SU-DHL-6 (cell line): Measurements from ENCODE around the gene CHRM1.
A peak's percentile ranks its signal among the peaks of the same experiment; 100 is the strongest.

Experiments used
- H2AFZ ChIP-seq: fragments of 200-600 bp; sonication (generic); 2 replicates; pipeline ENCODE4 v1.6.1; 2014; ENCODE audit warnings: low read depth, mild to moderate bottlenecking, moderate library complexity, mixed read lengths, antibody characterized with exemption, low read length; ENCODE audit not compliant: severe bottlenecking
- H3F3A ChIP-seq: fragments of 200-600 bp; shearing (Covaris generic); 2 replicates; pipeline ENCODE4 v1.6.0; 2016; ENCODE audit warnings: antibody characterized with exemption, mild to moderate bottlenecking; ENCODE audit not compliant: insufficient read depth
- H3K27ac ChIP-seq: fragments of 200-600 bp; sonication (generic); 2 replicates; pipeline ENCODE4 v1.5.1; 2016; ENCODE audit warnings: low read depth, mild to moderate bottlenecking, low read length, moderate library complexity, mixed read lengths
- H3K27me3 ChIP-seq: fragments of 200-600 bp; sonication (generic), shearing (Covaris generic); 2 replicates; pipeline ENCODE4 v1.6.0; 2014; ENCODE audit warnings: mild to moderate bottlenecking, low read length
- H3K36me3 ChIP-seq: fragments of 200-600 bp; sonication (generic); 2 replicates; pipeline ENCODE4 v1.6.1; 2014; ENCODE audit warnings: mild to moderate bottlenecking, low read length, mixed read lengths
- H3K4me2 ChIP-seq: fragments of 300-600, 200-600 bp; shearing (Covaris generic), sonication (generic); 2 replicates; pipeline ENCODE4 v1.6.0; 2014; ENCODE audit warnings: low read length, low read depth, mild to moderate bottlenecking; ENCODE audit not compliant: poor library complexity, severe bottlenecking
- H3K4me3 ChIP-seq: fragments of 200-600 bp; sonication (generic); 2 replicates; pipeline ENCODE4 v1.5.1; 2014; ENCODE audit warnings: antibody characterized with exemption, low read length, mild to moderate bottlenecking, mixed read lengths; ENCODE audit not compliant: insufficient read depth, poor library complexity, severe bottlenecking
- H3K79me2 ChIP-seq: fragments of 200-600 bp; sonication (generic); 2 replicates; pipeline ENCODE4 v1.6.1; 2014; ENCODE audit warnings: mild to moderate bottlenecking, low read length, moderate library complexity; ENCODE audit not compliant: insufficient read depth
- H3K9ac ChIP-seq: fragments of 200-600 bp; sonication (generic); 2 replicates; pipeline ENCODE4 v1.7.0; 2014; ENCODE audit warnings: mild to moderate bottlenecking, low read length
- H3K9me2 ChIP-seq: fragments of 200-600 bp; sonication (generic); replicated peaks from 2 replicates; pipeline ENCODE4 v1.6.1; 2014; ENCODE audit warnings: low read length; ENCODE audit not compliant: insufficient read depth
- H3K9me3 ChIP-seq: fragments of 200-600 bp; sonication (generic); 2 replicates; pipeline ENCODE4 v1.6.1; 2014; ENCODE audit warnings: low read length, mixed read lengths; ENCODE audit not compliant: insufficient read depth
- H4K20me1 ChIP-seq: fragments of 200-600 bp; sonication (generic); 2 replicates; pipeline ENCODE4 v1.6.1; 2014; ENCODE audit warnings: low read depth, mild to moderate bottlenecking, antibody characterized with exemption, low read length, moderate library complexity, mixed read lengths
- EZH2phosphoT487 ChIP-seq: fragments of 200-600 bp; sonication (generic), shearing (Covaris generic); conservative IDR thresholded peaks from 2 replicates; pipeline ENCODE4 v1.6.1; 2018; ENCODE audit warnings: mild to moderate bottlenecking, antibody characterized with exemption, low read length, moderate library complexity, mixed read lengths
- TF ChIP-seq, protein P1 (sequence below): fragments of 200-600 bp; sonication (generic); IDR thresholded peaks from one replicate; pipeline ENCODE4 v1.5.1; 2017; ENCODE audit warnings: antibody characterized with exemption, mild to moderate bottlenecking, low read length, moderate library complexity; ENCODE audit not compliant: insufficient read depth, poor library complexity, severe bottlenecking

The CHRM1 gene

DNA sequence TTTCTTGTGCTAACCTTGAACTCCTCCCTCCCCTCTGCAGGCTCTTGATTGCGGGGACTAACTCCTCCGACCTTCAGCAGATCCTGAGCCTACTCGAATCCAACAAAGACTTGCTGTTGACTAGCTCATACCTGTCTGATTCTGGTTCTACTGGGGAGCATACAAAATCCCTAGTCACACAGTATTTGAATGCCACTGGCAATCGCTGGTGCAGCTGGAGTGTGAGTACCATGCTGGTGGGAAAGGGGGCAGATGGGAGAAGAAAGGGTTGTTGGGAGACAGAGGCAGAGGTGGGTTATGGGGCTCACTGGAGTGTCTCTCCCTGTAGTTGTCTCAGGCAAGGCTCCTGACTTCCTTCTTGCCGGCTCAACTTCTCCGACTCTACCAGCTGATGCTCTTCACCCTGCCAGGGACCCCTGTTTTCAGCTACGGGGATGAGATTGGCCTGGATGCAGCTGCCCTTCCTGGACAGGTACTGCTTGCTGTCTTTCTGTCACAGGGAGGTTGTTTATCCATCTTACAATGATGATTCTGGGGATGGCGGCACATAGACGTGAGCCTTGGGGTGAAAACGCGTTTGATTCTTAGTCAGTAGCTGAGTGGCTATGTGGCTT, 35.9 kb downstream of the CHRM1 start:
- H2AFZ ChIP-seq = no peak overlapping the region
- peaks cover 5% of the 10 kb centered on the region; the same call in 1 of the 2 replicates for H4K20me1 ChIP-seq
- H3K27ac ChIP-seq = no peak overlapping the region
- TF ChIP-seq, protein P1, sequence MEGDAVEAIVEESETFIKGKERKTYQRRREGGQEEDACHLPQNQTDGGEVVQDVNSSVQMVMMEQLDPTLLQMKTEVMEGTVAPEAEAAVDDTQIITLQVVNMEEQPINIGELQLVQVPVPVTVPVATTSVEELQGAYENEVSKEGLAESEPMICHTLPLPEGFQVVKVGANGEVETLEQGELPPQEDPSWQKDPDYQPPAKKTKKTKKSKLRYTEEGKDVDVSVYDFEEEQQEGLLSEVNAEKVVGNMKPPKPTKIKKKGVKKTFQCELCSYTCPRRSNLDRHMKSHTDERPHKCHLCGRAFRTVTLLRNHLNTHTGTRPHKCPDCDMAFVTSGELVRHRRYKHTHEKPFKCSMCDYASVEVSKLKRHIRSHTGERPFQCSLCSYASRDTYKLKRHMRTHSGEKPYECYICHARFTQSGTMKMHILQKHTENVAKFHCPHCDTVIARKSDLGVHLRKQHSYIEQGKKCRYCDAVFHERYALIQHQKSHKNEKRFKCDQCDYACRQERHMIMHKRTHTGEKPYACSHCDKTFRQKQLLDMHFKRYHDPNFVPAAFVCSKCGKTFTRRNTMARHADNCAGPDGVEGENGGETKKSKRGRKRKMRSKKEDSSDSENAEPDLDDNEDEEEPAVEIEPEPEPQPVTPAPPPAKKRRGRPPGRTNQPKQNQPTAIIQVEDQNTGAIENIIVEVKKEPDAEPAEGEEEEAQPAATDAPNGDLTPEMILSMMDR = no peak
- TF ChIP-seq EZH2phosphoT487 = no peak
- no peak overlapping the region for H3K9ac ChIP-seq
- no peak overlapping the region for H3K4me3 ChIP-seq
- no peaks in the 10 kb centered on the region for H3K9me2 ChIP-seq
- peaks cover 32% of the 10 kb centered on the region for H3F3A ChIP-seq
- no peaks in the 10 kb centered on the region for H3K9me3 ChIP-seq
- H3K79me2 ChIP-seq = peaks cover 26% of the 10 kb centered on the region
- peaks cover 55% of the 10 kb centered on the region for H3K36me3 ChIP-seq
- no peaks in the 10 kb centered on the region for H3K27me3 ChIP-seq
- H3K4me2 ChIP-seq = no peak overlapping the region

DNA sequence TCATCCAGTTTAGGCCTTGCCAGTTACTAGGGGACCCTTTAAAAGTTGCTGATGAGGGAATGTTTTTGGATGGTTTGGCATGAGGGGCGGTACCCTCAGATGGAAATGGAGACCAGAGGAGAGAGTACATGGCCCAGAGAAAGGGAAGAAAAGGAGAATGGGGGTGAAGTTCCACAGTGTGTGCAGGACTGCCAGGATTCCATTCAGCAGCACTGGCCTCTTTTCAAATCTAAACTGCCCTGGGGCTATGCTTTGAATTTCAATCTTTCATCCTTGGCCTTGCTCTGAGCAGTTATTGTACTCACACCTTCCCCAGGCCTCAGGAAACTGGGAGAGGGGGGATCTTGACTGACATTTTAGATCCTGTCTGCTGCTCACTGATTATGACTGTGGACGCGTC, 37.5 kb downstream of the CHRM1 start:
- TF ChIP-seq, protein P1 = no peak
- TF ChIP-seq EZH2phosphoT487 = no peak
- H3K9ac ChIP-seq = no peak overlapping the region
- peaks cover 26% of the 10 kb centered on the region for H3K79me2 ChIP-seq
- H2AFZ ChIP-seq = no peak overlapping the region
- H3K9me3 ChIP-seq = no peaks in the 10 kb centered on the region
- H3K36me3 ChIP-seq = peaks cover 48% of the 10 kb centered on the region
- H4K20me1 ChIP-seq = peaks cover under 1% of the 10 kb centered on the region; the same call in 1 of the 2 replicates
- no peaks in the 10 kb centered on the region for H3K27me3 ChIP-seq
- no peak overlapping the region for H3K4me2 ChIP-seq
- no peaks in the 10 kb centered on the region for H3K9me2 ChIP-seq
- peaks cover 30% of the 10 kb centered on the region for H3F3A ChIP-seq
- H3K4me3 ChIP-seq = no peak overlapping the region
- H3K27ac ChIP-seq = no peak overlapping the region

DNA sequence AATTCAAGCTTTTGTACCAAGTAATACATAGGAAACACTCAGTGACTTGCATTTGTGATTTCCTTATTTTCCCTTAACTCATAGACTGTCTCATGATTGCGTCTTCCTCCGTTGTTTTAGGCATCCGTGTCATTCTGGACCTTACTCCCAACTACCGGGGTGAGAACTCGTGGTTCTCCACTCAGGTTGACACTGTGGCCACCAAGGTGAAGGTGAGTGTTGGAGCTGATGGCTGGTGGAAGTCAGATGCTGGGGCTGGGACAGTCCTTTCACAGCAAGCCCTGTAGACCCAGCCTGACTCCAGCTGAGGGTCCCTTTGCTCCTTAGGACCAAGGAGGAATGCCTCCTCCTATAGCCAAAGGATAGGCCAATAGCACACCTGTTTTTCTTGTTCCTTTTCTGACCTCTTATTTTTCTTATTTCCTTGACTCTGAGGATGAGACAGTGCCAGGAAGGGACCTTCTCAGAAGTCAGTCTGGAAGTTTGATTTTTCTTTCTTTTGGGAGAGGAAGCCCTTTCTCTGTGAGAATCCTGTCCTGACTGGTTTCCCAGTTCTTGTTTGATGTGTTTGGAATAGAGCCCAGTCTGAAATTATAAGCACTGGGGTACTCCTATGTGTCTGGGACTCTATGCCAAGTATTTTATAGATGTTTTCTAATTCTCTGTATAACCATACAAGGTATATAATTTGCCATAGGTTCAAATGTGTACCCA, 38.2 kb downstream of the CHRM1 start:
- H2AFZ ChIP-seq = no peak overlapping the region
- no peaks in the 10 kb centered on the region for H4K20me1 ChIP-seq

More for the DNA sequence above, 38.2 kb downstream of the CHRM1 start:
- no peaks in the 10 kb centered on the region for H3K9me3 ChIP-seq
- H3F3A ChIP-seq = peaks cover 25% of the 10 kb centered on the region
- H3K4me2 ChIP-seq = peak overlapping the region; percentile 93
- H3K27ac ChIP-seq = no peak overlapping the region
- H3K79me2 ChIP-seq = peaks cover 26% of the 10 kb centered on the region
- H3K27me3 ChIP-seq = no peaks in the 10 kb centered on the region
- TF ChIP-seq EZH2phosphoT487 = no peak
- TF ChIP-seq, protein P1 = no peak
- no peak overlapping the region for H3K4me3 ChIP-seq
- peak overlapping the region; percentile 97; the same call in 1 of the 2 replicates for H3K9ac ChIP-seq
- peaks cover 45% of the 10 kb centered on the region for H3K36me3 ChIP-seq
- H3K9me2 ChIP-seq = no peaks in the 10 kb centered on the region
